CD4-positive, alpha-beta T cell (primary cell): Measurements from ENCODE around the gene CCDC24. TPM values are rescaled to one million over a fixed set of nuclear protein-coding genes. Genes with fewer than 3 reads are reported as not detected.
A peak's percentile ranks its signal among the peaks of the same experiment; 100 is the strongest.

ENCODE experiments used
- ATAC-seq: fragments of 200-7000 bp; cut with Tn5 transposase; one replicate; pipeline ENCODE4 v1.10.0; 2022; ENCODE audit warnings: mild to moderate bottlenecking; ENCODE audit not compliant: poor library complexity
- CTCF ChIA-PET: fragments of 350-600 bp; sonication (Branson Sonifier 250); formaldehyde crosslinking; loops from one replicate; lab custom pipeline; 2021; ENCODE audit warnings: antibody characterized with exemption, inconsistent platforms; lab: Charles Lee
- POLR2A ChIA-PET: fragments of 350-600 bp; sonication (Branson Sonifier 250); formaldehyde crosslinking; loops from one replicate; lab custom pipeline; 2021; ENCODE audit warnings: antibody characterized with exemption, inconsistent platforms; lab: Charles Lee
- DNase-seq, 14 experiments: peaks; one replicate each; pipeline ENCODE4 v3.0.0-alpha.2; 2013 to 2020; ENCODE audit warnings: mixed read lengths in 2 of 14
- H3K27ac ChIP-seq, 2 donors: one replicate each; pipeline versions ENCODE4 v1.5.1 to v1.7.0; 2013; ENCODE audit warnings: low read length in 2 of 2, low read depth in 1 of 2, mild to moderate bottlenecking in 1 of 2
- H3K27me3 ChIP-seq, 2 experiments: 1 replicate in 1 of 2; 2 replicates in 1 of 2; pipeline versions ENCODE4 v1.6.1 to v1.7.0; 2013; ENCODE audit warnings: low read length in 2 of 2, control low read depth in 1 of 2, mild to moderate bottlenecking in 1 of 2, moderate library complexity in 1 of 2; ENCODE audit not compliant: insufficient read depth in 2 of 2, control insufficient read depth in 1 of 2
- H3K36me3 ChIP-seq: one replicate; pipeline ENCODE4 v1.6.1; 2013; ENCODE audit warnings: low read length, control low read depth; ENCODE audit not compliant: insufficient read depth
- H3K4me1 ChIP-seq: one replicate; pipeline ENCODE4 v1.6.1; 2013; ENCODE audit warnings: low read length, control low read depth; ENCODE audit not compliant: insufficient read depth
- H3K4me3 ChIP-seq: one replicate; pipeline ENCODE4 v1.5.1; 2013; ENCODE audit warnings: mild to moderate bottlenecking, low read length, moderate library complexity
- H3K9me3 ChIP-seq, 2 experiments: 1 replicate in 1 of 2; 2 replicates in 1 of 2; pipeline versions ENCODE4 v1.6.1 to v1.7.0; 2013; ENCODE audit warnings: low read length in 2 of 2, mild to moderate bottlenecking in 2 of 2, control low read depth in 1 of 2, moderate library complexity in 1 of 2; ENCODE audit not compliant: control insufficient read depth in 1 of 2, insufficient read depth in 1 of 2
- H3K27ac Mint-ChIP-seq: one replicate; pipeline ENCODE4 v1.8.0; 2020; ENCODE audit warnings: mixed read lengths
- H3K27me3 Mint-ChIP-seq: one replicate; pipeline ENCODE4 v1.8.0; 2021; ENCODE audit warnings: mixed read lengths
- H3K36me3 Mint-ChIP-seq: one replicate; pipeline ENCODE4 v1.8.0; 2021; ENCODE audit warnings: low read depth, mixed read lengths
- H3K4me1 Mint-ChIP-seq: one replicate; pipeline ENCODE4 v1.8.0; 2021; ENCODE audit warnings: low read depth, mixed read lengths
- H3K4me3 Mint-ChIP-seq: one replicate; pipeline ENCODE4 v1.8.0; 2020; ENCODE audit warnings: mild to moderate bottlenecking, mixed read lengths
- H3K9me3 Mint-ChIP-seq: one replicate; pipeline ENCODE4 v1.8.0; 2020; ENCODE audit warnings: mixed read lengths
- CTCF ChIP-seq: fragments of 200-600 bp; IDR thresholded peaks from one replicate; pipeline ENCODE4 v1.8.0; 2022; ENCODE audit warnings: antibody characterized with exemption, mild to moderate bottlenecking
- intact Hi-C, 2 experiments: fragments of 100-400 bp; cut with DNase I in 1 of 2; cut with micrococcal nuclease in 1 of 2; formaldehyde crosslinking; loops; one replicate each; pipeline versions ENCODE4 v1.15.1 to v1.9.0; 2023 to 2025; cut with DNase I, micrococcal nuclease
- total RNA-seq, 174 experiments: library from RNA in 2 of 174; stranded (reverse) in 2 of 174; gene quantifications; one replicate each; pipeline ENCODE4 v1.2.3 and lab custom pipeline; 2021 to 2026

The CCDC24 gene
- total RNA-seq, 2 experiments from 2014 or later, result 0.98 to 1.4 TPM

GRCh38 chr1:44027320-44027719 lies 35.9 kb downstream of the CCDC24 start:
- TF ChIP-seq CTCF, result no peak
- Histone ChIP-seq H3K27ac (no peak overlapping the region), H3K36me3 (no peaks in the 10 kb centered on the region), H3K9me3 (no peaks in the 10 kb centered on the region), H3K4me3 (no peak overlapping the region), H3K27me3 (no peaks in the 10 kb centered on the region), H3K4me1 (peaks cover 21% of the 10 kb centered on the region)
- intact Hi-C loops, result no loop called here
- Mint-ChIP-seq H3K27ac (no peak overlapping the region), H3K4me3 (no peak overlapping the region), H3K9me3 (no peaks in the 10 kb centered on the region), H3K27me3 (no peaks in the 10 kb centered on the region), H3K4me1 (peaks cover 34% of the 10 kb centered on the region), H3K36me3 (no peaks in the 10 kb centered on the region)
- DNase-seq, result no peak
- CTCF ChIA-PET, result interaction anchor here (1.5 to 2.1 kb wide), 2 partner anchors 9 to 21 kb away, joined by 5 read pairs; no protein-coding TSS in a partner anchor
- no peak for ATAC-seq
- POLR2A ChIA-PET, result no interaction called here

GRCh38 chr1:44029260-44029910 lies 38.0 kb downstream of the CCDC24 start:
- peak overlapping the region; percentile 82 for H3K27ac Mint-ChIP-seq
- intact Hi-C loops, result no loop called here
- H3K9me3 Mint-ChIP-seq, result no peaks in the 10 kb centered on the region
- H3K27me3 ChIP-seq, result no peaks in the 10 kb centered on the region
- peak overlapping the region; percentile 93 for H3K4me3 Mint-ChIP-seq
- H3K4me3 ChIP-seq, result peak overlapping the region; percentile 76
- no peaks in the 10 kb centered on the region for H3K9me3 ChIP-seq
- peaks cover 21% of the 10 kb centered on the region for H3K4me1 ChIP-seq
- peak overlapping the region in 1 of 2 donors; percentile 48 for H3K27ac ChIP-seq
- H3K36me3 ChIP-seq, result no peaks in the 10 kb centered on the region
- H3K36me3 Mint-ChIP-seq, result no peaks in the 10 kb centered on the region
- H3K27me3 Mint-ChIP-seq, result no peaks in the 10 kb centered on the region
- H3K4me1 Mint-ChIP-seq, result peaks cover 34% of the 10 kb centered on the region
- no peak for TF ChIP-seq CTCF
- CTCF ChIA-PET, result interaction anchor here (1.7 to 2.1 kb wide), 2 partner anchors 23 kb away, joined by 4 to 5 read pairs; no protein-coding TSS in a partner anchor
- DNase-seq (peak in 2 of 14 experiments; percentile 6 to 8), ATAC-seq (peak; percentile 24)
- POLR2A ChIA-PET, result interaction anchor here (0.9 to 1.6 kb wide), 2 partner anchors 24 to 55 kb away, joined by 3 to 10 read pairs; partner anchors contain the start of gene ATP6V0B

DNA sequence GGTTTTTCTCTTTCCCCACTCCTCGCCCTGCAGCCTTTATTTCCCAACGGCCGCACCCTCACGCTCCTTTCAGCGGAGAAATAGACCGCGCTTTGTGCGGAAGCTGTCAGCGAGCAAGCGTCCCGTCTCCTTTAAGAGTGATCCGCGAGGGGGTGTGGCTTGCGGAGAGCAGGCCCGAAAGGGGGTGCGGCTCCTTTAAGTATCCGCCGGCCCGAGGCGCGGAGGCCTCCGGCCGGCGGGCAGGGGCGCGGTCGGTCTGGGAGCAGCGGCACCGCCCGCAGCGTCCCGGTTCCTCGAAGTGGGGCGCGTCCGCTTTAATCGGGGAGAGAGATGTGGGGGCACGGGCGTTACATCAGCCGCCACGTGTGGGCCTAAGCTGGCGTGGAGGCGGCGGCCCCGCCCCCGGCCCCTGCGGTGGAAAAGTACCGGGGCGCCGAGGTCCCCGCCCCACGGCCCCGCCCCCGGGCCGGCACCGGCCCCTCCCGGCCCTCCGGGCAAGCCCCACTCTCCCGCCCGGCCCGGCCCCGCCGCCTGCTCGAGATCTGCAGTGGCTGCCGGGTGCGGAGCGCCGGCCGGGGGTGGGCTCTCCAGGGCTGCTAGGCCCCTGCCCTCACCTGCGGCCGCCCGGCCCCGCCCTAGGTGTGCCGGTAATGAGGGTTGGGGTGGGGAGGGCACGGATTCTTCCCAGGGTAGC lies 38.7 kb downstream of the CCDC24 start:
- Mint-ChIP-seq H3K4me1 (peaks cover 34% of the 10 kb centered on the region), H3K9me3 (no peaks in the 10 kb centered on the region), H3K27ac (peak overlapping the region; percentile 82), H3K36me3 (no peaks in the 10 kb centered on the region), H3K4me3 (peak overlapping the region; percentile 93), H3K27me3 (no peaks in the 10 kb centered on the region)
- Histone ChIP-seq H3K4me1 (peaks cover 21% of the 10 kb centered on the region), H3K36me3 (no peaks in the 10 kb centered on the region), H3K9me3 (no peaks in the 10 kb centered on the region), H3K27ac (peak overlapping the region in 1 of 2 donors; percentile 48), H3K27me3 (no peaks in the 10 kb centered on the region), H3K4me3 (peak overlapping the region; percentile 76)
- TF ChIP-seq CTCF, result no peak
- peak; percentile 65 to 92 (median 82) for DNase-seq
- ATAC-seq, result peak; percentile 79
- intact Hi-C loops, result loop anchor here (1.0 to 5.0 kb wide), 8 partner anchors 38 to 642 kb away; partner anchors contain the start of genes CCDC24 (in 2 of the 2), ARMH1 (in 1 of the 2), ATP6V0B (in 1 of the 2) and DMAP1 (in 1 of the 2)
- ChIA-PET CTCF (interaction anchor here (1.7 kb wide), 2 partner anchors 24 to 95 kb away, joined by 4 to 5 read pairs; no protein-coding TSS in a partner anchor), POLR2A (interaction anchor here (0.6 to 1.6 kb wide), 5 partner anchors 10 to 55 kb away, joined by 3 to 10 read pairs (median 3); partner anchors contain the start of gene ATP6V0B)
